ENCODE measurements around the gene HSPA1A. TPM values are rescaled to one million over a fixed set of nuclear protein-coding genes. Genes with fewer than 3 reads are reported as not detected.
A peak's percentile ranks its signal among the peaks of the same experiment; 100 is the strongest.

The HSPA1A gene
- total and polyA plus RNA-seq, 9 of the 15 experiments (the other 6 are each of a cell fraction or from before 2014, with no cell fraction given), result 2.2 to 273 (median 107) TPM

DNA sequence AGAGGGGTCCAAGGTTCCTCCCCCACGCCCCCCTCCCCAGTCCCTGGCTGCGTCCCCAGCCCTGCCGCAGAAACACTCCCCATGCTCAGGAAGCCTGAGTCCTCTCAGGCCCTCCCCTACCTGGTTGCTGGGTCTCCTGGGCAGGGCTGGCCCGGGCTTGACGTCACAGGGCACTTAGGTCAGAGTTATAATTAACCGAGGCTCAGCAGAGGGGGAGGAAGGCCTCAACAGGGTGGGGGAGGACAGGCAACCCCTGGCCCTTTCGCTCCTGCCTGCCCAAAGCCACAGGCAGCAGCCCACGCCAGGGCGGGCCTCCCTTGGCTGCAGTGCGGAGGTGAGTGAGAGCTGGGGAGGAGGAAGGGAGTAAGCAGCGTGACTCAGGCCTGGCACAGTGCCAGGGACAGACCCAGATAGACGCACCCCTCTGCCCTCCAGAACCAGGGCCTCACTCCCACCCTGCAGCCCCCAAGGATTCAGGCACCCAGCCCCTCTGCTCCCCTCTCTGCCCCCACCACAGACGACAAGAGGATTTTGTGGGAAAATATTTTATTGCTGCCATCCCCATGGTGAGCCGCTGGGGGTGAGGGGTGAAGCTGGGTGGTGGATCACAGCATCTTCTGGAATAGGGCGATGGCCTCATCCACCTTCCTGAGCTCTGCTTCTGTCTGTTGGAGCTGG lies 38.2 kb upstream of the HSPA1A start, which contains the start of gene VWA7 (continued):
- TF ChIP-seq CBX3 (IDR thresholded peaks at IDR 0.05; ENCODE audit: borderline replicate concordance in 1 of 2, low read length in 2 of 2) (peak in 1 of 2 experiments; percentile 95; a peak in 2 of 3 replicates), ETV1 (tag; conservative IDR thresholded peaks at IDR 0.05; ENCODE audit: low read depth) (peak; percentile 83), ZNF212 (CRISPR knock-in tag; IDR thresholded peaks at IDR 0.05) (no peak), POLR2AphosphoS2 (IDR thresholded peaks at IDR 0.05; ENCODE audit: low read length) (peak; percentile 99), SMAD1 (IDR thresholded peaks at IDR 0.05; ENCODE audit: low read depth, low read length, partially characterized antibody) (peak; percentile 100), MEF2A (IDR thresholded peaks at IDR 0.05; ENCODE audit: control insufficient read depth, low read depth, low read length) (peak; percentile 100), NCOA4 (IDR thresholded peaks at IDR 0.05; ENCODE audit: partially characterized antibody) (no peak), SMARCA4 (IDR thresholded peaks at IDR 0.05) (peak; percentile 97), CHD1 (IDR thresholded peaks at IDR 0.05; ENCODE audit: low read length) (no peak), CBX5 (IDR thresholded peaks at IDR 0.05; ENCODE audit: borderline replicate concordance, low read depth) (peak; percentile 66; the same call in 1 of the 2 replicates), STAT5B (CRISPR knock-in tag; IDR thresholded peaks at IDR 0.05) (no peak), NFE2L1 (tag; IDR thresholded peaks at IDR 0.05; ENCODE audit: borderline replicate concordance, low read depth) (no peak), ESRRB (CRISPR knock-in tag; IDR thresholded peaks at IDR 0.05; ENCODE audit: borderline replicate concordance) (no peak), ETS2 (tag; IDR thresholded peaks at IDR 0.05; ENCODE audit: borderline replicate concordance, poor library complexity, severe bottlenecking) (no peak), CBX8 (IDR thresholded peaks at IDR 0.05; ENCODE audit: borderline replicate concordance, extremely low read depth, low read depth, low read length, poor library complexity, severe bottlenecking) (no peak), SLC30A9 (CRISPR knock-in tag; IDR thresholded peaks at IDR 0.05) (no peak), ZFP30 (CRISPR knock-in tag; IDR thresholded peaks at IDR 0.05; ENCODE audit: borderline replicate concordance) (no peak), TCF7 (IDR thresholded peaks at IDR 0.05; ENCODE audit: borderline replicate concordance) (peak; percentile 85; the same call in 1 of the 2 replicates), ZNF699 (CRISPR knock-in tag; IDR thresholded peaks at IDR 0.05; ENCODE audit: insufficient replicate concordance) (no peak)
- TF ChIP-seq, protein P1, sequence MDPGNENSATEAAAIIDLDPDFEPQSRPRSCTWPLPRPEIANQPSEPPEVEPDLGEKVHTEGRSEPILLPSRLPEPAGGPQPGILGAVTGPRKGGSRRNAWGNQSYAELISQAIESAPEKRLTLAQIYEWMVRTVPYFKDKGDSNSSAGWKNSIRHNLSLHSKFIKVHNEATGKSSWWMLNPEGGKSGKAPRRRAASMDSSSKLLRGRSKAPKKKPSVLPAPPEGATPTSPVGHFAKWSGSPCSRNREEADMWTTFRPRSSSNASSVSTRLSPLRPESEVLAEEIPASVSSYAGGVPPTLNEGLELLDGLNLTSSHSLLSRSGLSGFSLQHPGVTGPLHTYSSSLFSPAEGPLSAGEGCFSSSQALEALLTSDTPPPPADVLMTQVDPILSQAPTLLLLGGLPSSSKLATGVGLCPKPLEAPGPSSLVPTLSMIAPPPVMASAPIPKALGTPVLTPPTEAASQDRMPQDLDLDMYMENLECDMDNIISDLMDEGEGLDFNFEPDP (CRISPR knock-in tag; IDR thresholded peaks at IDR 0.05), result peak; percentile 44; the same call in 1 of the 2 replicates
- TF ChIP-seq, protein P2, sequence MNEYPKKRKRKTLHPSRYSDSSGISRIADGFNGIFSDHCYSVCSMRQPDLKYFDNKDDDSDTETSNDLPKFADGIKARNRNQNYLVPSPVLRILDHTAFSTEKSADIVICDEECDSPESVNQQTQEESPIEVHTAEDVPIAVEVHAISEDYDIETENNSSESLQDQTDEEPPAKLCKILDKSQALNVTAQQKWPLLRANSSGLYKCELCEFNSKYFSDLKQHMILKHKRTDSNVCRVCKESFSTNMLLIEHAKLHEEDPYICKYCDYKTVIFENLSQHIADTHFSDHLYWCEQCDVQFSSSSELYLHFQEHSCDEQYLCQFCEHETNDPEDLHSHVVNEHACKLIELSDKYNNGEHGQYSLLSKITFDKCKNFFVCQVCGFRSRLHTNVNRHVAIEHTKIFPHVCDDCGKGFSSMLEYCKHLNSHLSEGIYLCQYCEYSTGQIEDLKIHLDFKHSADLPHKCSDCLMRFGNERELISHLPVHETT (CRISPR knock-in tag; conservative IDR thresholded peaks at IDR 0.05 in 1 of 2, IDR thresholded peaks at IDR 0.05 in 1 of 2), result peak in 1 of 2 experiments; percentile 88; a peak in 2 of 4 replicates
- TF ChIP-seq, protein P3, sequence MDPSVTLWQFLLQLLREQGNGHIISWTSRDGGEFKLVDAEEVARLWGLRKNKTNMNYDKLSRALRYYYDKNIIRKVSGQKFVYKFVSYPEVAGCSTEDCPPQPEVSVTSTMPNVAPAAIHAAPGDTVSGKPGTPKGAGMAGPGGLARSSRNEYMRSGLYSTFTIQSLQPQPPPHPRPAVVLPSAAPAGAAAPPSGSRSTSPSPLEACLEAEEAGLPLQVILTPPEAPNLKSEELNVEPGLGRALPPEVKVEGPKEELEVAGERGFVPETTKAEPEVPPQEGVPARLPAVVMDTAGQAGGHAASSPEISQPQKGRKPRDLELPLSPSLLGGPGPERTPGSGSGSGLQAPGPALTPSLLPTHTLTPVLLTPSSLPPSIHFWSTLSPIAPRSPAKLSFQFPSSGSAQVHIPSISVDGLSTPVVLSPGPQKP (CRISPR knock-in tag; IDR thresholded peaks at IDR 0.05), result no peak
